Mucosa of descending colon (tissue), 3 donors: ENCODE results near the gene MOB4. TPM values are rescaled to one million over a fixed set of nuclear protein-coding genes. Genes with fewer than 3 reads are reported as not detected.

Experiments used
- ATAC-seq: fragments of 200-7000 bp; cut with Tn5 transposase; one replicate; pipeline ENCODE4 v1.9.1; 2020; ENCODE audit warnings: mild to moderate bottlenecking, moderate library complexity
- DNase-seq, 3 donors: peaks; one replicate each; pipeline ENCODE4 v3.0.0-alpha.2; 2020
- H3K36me3 ChIP-seq: fragments of 200-600 bp; one replicate; pipeline ENCODE4 v1.8.0; 2021; ENCODE audit warnings: low read depth, mild to moderate bottlenecking
- H3K4me1 ChIP-seq: fragments of 200-600 bp; one replicate; pipeline ENCODE4 v1.8.0; 2021; ENCODE audit warnings: low read depth, mild to moderate bottlenecking
- H3K4me3 ChIP-seq: fragments of 200-600 bp; one replicate; pipeline ENCODE4 v1.8.0; 2021; ENCODE audit warnings: mild to moderate bottlenecking
- H3K9me3 ChIP-seq: fragments of 200-600 bp; one replicate; pipeline ENCODE4 v1.8.0; 2021; ENCODE audit warnings: mild to moderate bottlenecking
- intact Hi-C, 2 donors: fragments of 100-400 bp; cut with DNase I in 1 of 2; cut with micrococcal nuclease in 1 of 2; formaldehyde crosslinking; loops; one replicate each; pipeline versions ENCODE4 v1.11.0 to v1.11.1; 2022; cut with DNase I, micrococcal nuclease
- total RNA-seq, 3 donors: library from RNA; stranded (reverse); fragmentation: NEBNext Ultra II Directional in 2 of 3; extraction: Animal tissue kit (Norgen Biotek cat#: 25700) in 2 of 3; gene quantifications; one replicate each; pipeline versions ENCODE4 v1.2.1 to v1.2.4, GENCODE V29; 2021 to 2023
- TF ChIP-seq, protein P1 (sequence below): fragments of 200-600 bp; IDR thresholded peaks from one replicate; pipeline ENCODE4 v1.8.0; 2022; ENCODE audit warnings: antibody characterized with exemption, mild to moderate bottlenecking
- donor health status: DM: no; HTN: no; CAD: no; lungs with moderate emphysema.
- donor health status: DM: no; HTN: no; CAD: no.
- donor health status: DM: no; HTN: yes; CAD: no.

Gene MOB4
- total RNA-seq, 3 donors from 2014 or later: 17.6 to 26.9 (median 26.4) TPM

DNA sequence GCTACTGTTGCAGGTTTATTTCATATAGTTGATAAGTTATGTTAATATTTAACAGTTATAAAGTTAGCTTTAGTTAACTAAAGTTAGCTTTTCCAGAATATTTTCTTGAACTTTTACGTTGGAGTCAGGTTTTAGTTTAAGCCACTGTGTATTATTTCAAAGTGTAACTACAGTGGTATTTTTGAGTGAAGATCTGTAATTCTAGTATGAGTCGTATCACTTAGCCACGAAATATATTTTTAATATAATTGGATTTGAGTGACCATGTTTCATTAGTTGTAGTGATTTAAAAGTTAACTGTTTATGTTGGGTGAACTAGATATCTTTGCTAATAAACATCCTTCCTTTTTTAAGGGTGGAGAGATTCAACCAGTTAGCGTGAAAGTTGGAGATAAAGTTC, 13.2 kb upstream of the MOB4 start:
- TF ChIP-seq, protein P1, sequence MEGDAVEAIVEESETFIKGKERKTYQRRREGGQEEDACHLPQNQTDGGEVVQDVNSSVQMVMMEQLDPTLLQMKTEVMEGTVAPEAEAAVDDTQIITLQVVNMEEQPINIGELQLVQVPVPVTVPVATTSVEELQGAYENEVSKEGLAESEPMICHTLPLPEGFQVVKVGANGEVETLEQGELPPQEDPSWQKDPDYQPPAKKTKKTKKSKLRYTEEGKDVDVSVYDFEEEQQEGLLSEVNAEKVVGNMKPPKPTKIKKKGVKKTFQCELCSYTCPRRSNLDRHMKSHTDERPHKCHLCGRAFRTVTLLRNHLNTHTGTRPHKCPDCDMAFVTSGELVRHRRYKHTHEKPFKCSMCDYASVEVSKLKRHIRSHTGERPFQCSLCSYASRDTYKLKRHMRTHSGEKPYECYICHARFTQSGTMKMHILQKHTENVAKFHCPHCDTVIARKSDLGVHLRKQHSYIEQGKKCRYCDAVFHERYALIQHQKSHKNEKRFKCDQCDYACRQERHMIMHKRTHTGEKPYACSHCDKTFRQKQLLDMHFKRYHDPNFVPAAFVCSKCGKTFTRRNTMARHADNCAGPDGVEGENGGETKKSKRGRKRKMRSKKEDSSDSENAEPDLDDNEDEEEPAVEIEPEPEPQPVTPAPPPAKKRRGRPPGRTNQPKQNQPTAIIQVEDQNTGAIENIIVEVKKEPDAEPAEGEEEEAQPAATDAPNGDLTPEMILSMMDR: no peak
- Histone ChIP-seq H3K36me3 (no peaks in the 10 kb centered on the region), H3K4me1 (peaks cover 29% of the 10 kb centered on the region), H3K4me3 (no peak overlapping the region), H3K9me3 (no peaks in the 10 kb centered on the region)
- intact Hi-C loops: no loop called here
- ATAC-seq (no peak), DNase-seq (no peak)

DNA sequence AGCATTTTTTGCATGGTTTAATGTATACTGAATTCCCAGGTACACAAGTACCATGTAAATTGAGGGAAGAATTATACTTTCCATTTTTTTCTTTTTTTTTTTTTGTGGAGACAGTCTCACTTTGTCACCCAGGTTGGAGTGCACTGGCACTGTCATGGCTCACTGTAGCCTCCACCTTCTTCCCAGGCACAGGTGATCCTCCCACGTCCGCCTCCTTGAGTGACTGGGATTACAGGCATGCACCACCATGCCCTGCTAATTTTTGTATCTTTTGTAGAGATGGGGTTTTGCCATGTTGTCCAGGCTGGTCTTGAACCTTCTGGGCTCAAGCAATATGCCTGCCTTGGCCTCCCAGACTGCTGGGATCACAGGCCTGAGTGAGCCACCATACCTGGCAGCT, 11.9 kb upstream of the MOB4 start:
- Histone ChIP-seq H3K36me3 (no peaks in the 10 kb centered on the region), H3K4me3 (no peak overlapping the region), H3K4me1 (peaks cover 19% of the 10 kb centered on the region), H3K9me3 (no peaks in the 10 kb centered on the region)
- intact Hi-C loops: no loop called here
- TF ChIP-seq, protein P1: no peak
- no peak for DNase-seq
- no peak for ATAC-seq

DNA sequence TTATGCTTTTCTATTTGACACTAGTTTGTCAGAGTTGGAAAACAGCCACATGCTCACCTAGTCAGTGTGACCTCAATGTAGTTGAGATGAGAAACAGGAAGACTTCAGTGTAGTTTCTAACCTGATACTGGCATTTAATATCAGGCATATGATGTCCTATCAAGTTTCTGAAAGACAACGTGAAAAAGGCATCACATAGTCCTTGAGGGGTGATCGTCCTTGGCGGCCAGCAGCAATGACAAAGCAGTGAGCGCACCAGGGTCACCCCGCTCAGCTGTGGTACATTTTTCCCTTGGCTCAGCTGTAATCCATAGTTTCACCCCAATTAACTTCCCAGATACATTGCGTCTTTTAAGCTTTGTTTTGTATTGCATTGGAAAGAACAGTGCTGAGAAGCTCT, 11.4 kb upstream of the MOB4 start:
- Histone ChIP-seq H3K9me3 (no peaks in the 10 kb centered on the region), H3K4me3 (no peak overlapping the region), H3K36me3 (no peaks in the 10 kb centered on the region), H3K4me1 (peaks cover 19% of the 10 kb centered on the region)
- DNase-seq: no peak
- intact Hi-C loops: no loop called here
- TF ChIP-seq, protein P1: no peak
- ATAC-seq: no peak

DNA sequence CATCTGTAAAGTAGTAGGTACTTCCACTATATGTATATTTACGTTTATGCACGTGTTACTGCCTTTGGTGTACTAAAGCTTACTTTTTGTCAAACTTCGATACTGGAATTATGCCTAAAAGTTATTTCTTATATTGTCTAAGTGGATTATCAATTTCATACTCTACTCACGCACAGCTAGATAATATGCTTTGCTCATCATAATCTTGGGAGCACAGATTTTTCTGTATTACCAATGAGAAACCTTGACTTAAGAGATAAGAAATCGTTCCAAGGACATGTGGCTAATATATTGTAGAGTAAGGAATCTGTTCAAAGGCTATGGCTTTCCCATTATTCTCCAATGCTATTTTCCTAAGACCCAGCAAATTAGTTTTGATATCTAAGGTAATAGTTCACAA, 9.2 kb upstream of the MOB4 start:
- no peak for DNase-seq
- intact Hi-C loops: no loop called here
- H3K4me3 ChIP-seq: no peak overlapping the region
- H3K36me3 ChIP-seq: no peaks in the 10 kb centered on the region
- TF ChIP-seq, protein P1: no peak
- no peak for ATAC-seq
- H3K4me1 ChIP-seq: peaks cover 13% of the 10 kb centered on the region
- H3K9me3 ChIP-seq: no peaks in the 10 kb centered on the region

DNA sequence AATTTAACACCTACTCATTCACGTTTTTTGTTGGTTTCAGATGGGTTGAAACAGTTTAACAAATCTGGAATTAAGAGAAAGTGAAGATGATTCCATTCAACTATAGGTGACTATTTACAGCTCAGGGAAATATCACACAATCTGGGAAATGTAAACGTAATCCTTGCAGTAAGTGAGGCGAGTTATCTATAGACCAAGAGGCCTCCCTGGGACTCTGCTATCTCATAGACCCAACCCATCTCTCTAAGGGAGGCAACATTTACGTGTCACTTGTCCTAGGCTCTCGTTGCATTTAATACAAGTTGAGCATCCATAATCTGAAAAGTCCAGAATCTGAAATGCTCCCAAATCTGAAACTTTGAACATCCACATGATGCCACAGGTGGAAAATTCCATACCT, 2.0 kb upstream of the MOB4 start:
- no peak overlapping the region for H3K4me3 ChIP-seq
- DNase-seq (no peak), ATAC-seq (no peak)
- intact Hi-C loops: no loop called here
- H3K4me1 ChIP-seq: peaks cover 14% of the 10 kb centered on the region
- no peaks in the 10 kb centered on the region for H3K9me3 ChIP-seq
- TF ChIP-seq, protein P1: no peak
- H3K36me3 ChIP-seq: no peaks in the 10 kb centered on the region

DNA sequence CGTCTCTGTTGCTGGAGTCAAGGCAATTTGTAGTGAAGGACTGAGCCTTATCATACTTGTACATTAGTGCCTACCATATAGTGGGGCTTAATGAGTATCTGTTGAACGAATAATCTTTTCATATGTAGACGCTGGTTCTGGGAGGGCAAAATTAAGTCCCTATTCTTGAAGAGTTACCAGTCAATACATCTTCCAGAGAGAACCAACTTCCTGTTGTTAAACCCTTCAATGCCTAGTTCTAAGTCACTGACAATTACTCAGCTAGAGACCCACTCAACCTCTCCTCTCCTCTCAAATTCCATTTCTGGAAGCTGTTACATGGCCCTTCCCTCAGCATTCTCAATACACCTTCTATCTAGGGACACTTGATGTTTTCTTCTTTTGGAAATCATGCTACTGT, 1.1 kb upstream of the MOB4 start:
- TF ChIP-seq, protein P1: no peak
- Histone ChIP-seq H3K9me3 (no peaks in the 10 kb centered on the region), H3K4me3 (no peak overlapping the region), H3K4me1 (peaks cover 14% of the 10 kb centered on the region), H3K36me3 (no peaks in the 10 kb centered on the region)
- no peak for ATAC-seq
- intact Hi-C loops: no loop called here
- no peak for DNase-seq
